NB4 (cell line): ENCODE data around the gene DUSP16.

Experiments
- CTCF ChIP-seq: IDR thresholded peaks from one replicate; pipeline ENCODE4 v1.5.1; 2012; ENCODE audit warnings: low read depth, low read length
- MAX ChIP-seq: IDR thresholded peaks from 2 replicates; pipeline ENCODE4 v1.6.1; 2011; ENCODE audit warnings: low read depth, low read length
- MYC ChIP-seq: IDR thresholded peaks from 2 replicates; pipeline ENCODE4 v1.6.1; 2011; ENCODE audit warnings: low read depth, low read length
- POLR2A ChIP-seq: IDR thresholded peaks from 2 replicates; pipeline ENCODE4 v1.6.1; 2011; ENCODE audit warnings: mild to moderate bottlenecking; ENCODE audit not compliant: insufficient read length; ENCODE audit errors: extremely low read depth

- no peak for TF ChIP-seq CTCF
- TF ChIP-seq POLR2A, result no peak
- no peak for TF ChIP-seq MAX
- TF ChIP-seq MYC, result no peak
These were observed 18.7 kb downstream of the DUSP16 start for GRCh38 chr12:12543959-12544358.
